HEK293 (cell line): ENCODE measurements around the gene GJB3.

Experiments used
- CTCF ChIP-seq: fragments of 450-650 bp; formaldehyde crosslinking; IDR thresholded peaks from 2 replicates; pipeline ENCODE4 v1.5.1; 2016; ENCODE audit warnings: missing biosample characterization, missing genetic modification characterization
- TCF7L2 ChIP-seq: IDR thresholded peaks from 2 replicates; pipeline ENCODE4 v1.6.1; 2011; ENCODE audit warnings: low read depth, mild to moderate bottlenecking, inconsistent platforms, low read length, moderate library complexity, borderline replicate concordance
- TSHZ1 ChIP-seq: fragments of 450-650 bp; formaldehyde crosslinking; IDR thresholded peaks from 2 replicates; pipeline ENCODE4 v1.5.1; 2016; ENCODE audit warnings: missing biosample characterization, missing genetic modification characterization, borderline replicate concordance
- YY1 ChIP-seq: fragments of 450-650 bp; formaldehyde crosslinking; IDR thresholded peaks from 2 replicates; pipeline ENCODE4 v1.5.1; 2018; ENCODE audit warnings: missing biosample characterization, missing genetic modification characterization
- ZBTB49 ChIP-seq: fragments of 450-650 bp; formaldehyde crosslinking; IDR thresholded peaks from 2 replicates; pipeline ENCODE4 v1.5.1; 2016; ENCODE audit warnings: missing biosample characterization, missing genetic modification characterization, low read depth
- ZNF449 ChIP-seq: fragments of 450-650 bp; formaldehyde crosslinking; IDR thresholded peaks from 2 replicates; pipeline ENCODE4 v1.5.1; 2017; ENCODE audit warnings: missing biosample characterization, mild to moderate bottlenecking, missing genetic modification characterization, moderate library complexity
- ZSCAN16 ChIP-seq: fragments of 450-650 bp; formaldehyde crosslinking; IDR thresholded peaks from 2 replicates; pipeline ENCODE4 v1.5.1; 2016; ENCODE audit warnings: missing biosample characterization, missing genetic modification characterization

- no peak for TF ChIP-seq ZBTB49 (tag by site-specific recombination)
- TF ChIP-seq TSHZ1 (tag by site-specific recombination), result no peak
- no peak for TF ChIP-seq ZNF449 (tag by site-specific recombination)
- no peak for TF ChIP-seq CTCF (tag by site-specific recombination)
- TF ChIP-seq YY1 (tag by site-specific recombination), result no peak
- TF ChIP-seq TCF7L2, result no peak
- no peak for TF ChIP-seq ZSCAN16 (tag by site-specific recombination)
Observed at GRCh38 chr1:34757386-34757785, 23.6 kb upstream of the GJB3 start.
